ENCODE data around the gene RGS14.
A peak's percentile ranks its signal among the peaks of the same experiment; 100 is the strongest.

RGS14 gene

GRCh38 chr5:177361418-177362291, 3.9 kb downstream of the RGS14 start:
- no peak for TF ChIP-seq CTCF (IDR thresholded peaks at IDR 0.05; ENCODE audit: extremely low read depth, insufficient read depth, missing control alignments)
- in situ Hi-C loops (cut with MboI; ENCODE audit: low pct_unique_long_range_greater_than_20kb, low sequenced_read_pairs, unreplicated experiment), result no loop called here
- no peak for DNase-seq (ENCODE audit: low spot score)

- no peak for TF ChIP-seq CTCF (IDR thresholded peaks at IDR 0.05; ENCODE audit: extremely low read depth, insufficient read depth, missing control alignments)
- in situ Hi-C loops (cut with MboI; ENCODE audit: low pct_unique_long_range_greater_than_20kb, low sequenced_read_pairs, unreplicated experiment), result no loop called here
- DNase-seq (ENCODE audit: low spot score), result no peak
Observed at GRCh38 chr5:177362292-177362609, 4.5 kb downstream of the RGS14 start.

GRCh38 chr5:177362610-177363507, 5.1 kb downstream of the RGS14 start:
- DNase-seq (ENCODE audit: low spot score), result peak; percentile 87
- TF ChIP-seq CTCF (IDR thresholded peaks at IDR 0.05; ENCODE audit: extremely low read depth, insufficient read depth, missing control alignments), result no peak
- in situ Hi-C loops (cut with MboI; ENCODE audit: low pct_unique_long_range_greater_than_20kb, low sequenced_read_pairs, unreplicated experiment), result no loop called here

GRCh38 chr5:177363565-177363964, 5.8 kb downstream of the RGS14 start:
- in situ Hi-C loops (cut with MboI; ENCODE audit: low pct_unique_long_range_greater_than_20kb, low sequenced_read_pairs, unreplicated experiment), result no loop called here
- TF ChIP-seq CTCF (IDR thresholded peaks at IDR 0.05; ENCODE audit: extremely low read depth, insufficient read depth, missing control alignments), result no peak
- no peak for DNase-seq (ENCODE audit: low spot score)

- DNase-seq (ENCODE audit: low spot score), result peak; percentile 82
- in situ Hi-C loops (cut with MboI; ENCODE audit: low pct_unique_long_range_greater_than_20kb, low sequenced_read_pairs, unreplicated experiment), result no loop called here
- TF ChIP-seq CTCF (IDR thresholded peaks at IDR 0.05; ENCODE audit: extremely low read depth, insufficient read depth, missing control alignments), result no peak
Observed at GRCh38 chr5:177364159-177364962, 6.6 kb downstream of the RGS14 start.
